ENCODE measurements around the gene CARD18.

The CARD18 gene, protein sequence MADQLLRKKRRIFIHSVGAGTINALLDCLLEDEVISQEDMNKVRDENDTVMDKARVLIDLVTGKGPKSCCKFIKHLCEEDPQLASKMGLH

GRCh38 chr11:105139669-105140068 lies at the start of gene CARD18:
CARD18 (minus strand) TSS chr11:105139769; CDS start chr11:105139726, 43 bp downstream.
- no peak for DNase-seq (ENCODE audit: insufficient read length, low spot score)
- FAIRE-seq, result no peak

DNA sequence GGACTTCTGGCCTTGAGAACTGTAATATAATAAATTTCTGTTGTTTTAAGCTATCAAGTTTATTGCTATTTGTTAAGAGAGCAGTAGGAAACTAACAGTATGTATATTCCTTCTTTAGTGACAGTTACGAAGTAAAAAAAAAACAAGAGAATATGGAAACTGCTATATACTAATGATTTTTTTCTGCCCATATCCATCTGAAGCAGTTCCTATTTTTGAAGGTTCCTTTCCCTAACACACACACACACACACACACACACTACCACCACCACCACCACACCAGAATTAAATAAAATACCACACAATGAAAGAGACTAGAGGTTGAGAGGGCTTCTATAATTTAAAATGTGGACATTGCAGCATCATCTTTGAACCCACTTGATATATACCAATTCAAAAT lies 44.4 kb upstream of the CARD18 start:
- DNase-seq (ENCODE audit: insufficient read length, low spot score), result no peak
- FAIRE-seq, result no peak

- no peak for FAIRE-seq
- DNase-seq (ENCODE audit: insufficient read length, low spot score), result no peak
These were observed 43.9 kb upstream of the CARD18 start for GRCh38 chr11:105183426-105183825.

GRCh38 chr11:105181521-105181920 lies 42.0 kb upstream of the CARD18 start:
- FAIRE-seq, result no peak
- DNase-seq (ENCODE audit: insufficient read length, low spot score), result no peak

- DNase-seq (ENCODE audit: insufficient read length, low spot score) (no peak), FAIRE-seq (no peak)
These were observed 41.5 kb upstream of the CARD18 start for GRCh38 chr11:105181100-105181499.

- DNase-seq (ENCODE audit: insufficient read length, low spot score) (no peak), FAIRE-seq (no peak)
These were observed 40.1 kb upstream of the CARD18 start for GRCh38 chr11:105179542-105180278.

- FAIRE-seq (no peak), DNase-seq (ENCODE audit: insufficient read length, low spot score) (no peak)
These were observed 38.1 kb upstream of the CARD18 start for GRCh38 chr11:105177658-105178057.

GRCh38 chr11:105168457-105168856 lies 28.9 kb upstream of the CARD18 start:
- DNase-seq (ENCODE audit: insufficient read length, low spot score) (no peak), FAIRE-seq (no peak)

- DNase-seq (ENCODE audit: insufficient read length, low spot score), result no peak
- FAIRE-seq, result no peak
These were observed 27.7 kb upstream of the CARD18 start for GRCh38 chr11:105167244-105167643.

DNA sequence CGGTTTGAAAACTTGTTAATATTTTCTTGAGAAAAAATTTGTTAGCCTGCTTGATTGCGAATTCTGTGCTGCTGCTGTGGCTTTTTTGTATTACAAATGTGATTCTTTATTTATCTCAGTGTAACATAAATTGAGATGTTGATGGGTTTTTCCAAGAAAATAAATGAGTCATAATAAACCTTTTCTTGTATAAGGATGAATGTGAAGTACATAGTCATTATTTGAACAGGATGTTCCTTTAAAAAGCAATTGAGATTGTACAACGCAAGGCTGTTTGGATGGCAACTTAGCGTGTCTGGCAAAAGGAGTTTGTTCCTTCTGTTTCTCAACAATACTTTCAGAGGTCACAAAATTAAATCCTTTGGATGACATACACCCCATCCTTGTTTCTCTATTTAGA lies 24.6 kb upstream of the CARD18 start:
- DNase-seq (ENCODE audit: insufficient read length, low spot score) (no peak), FAIRE-seq (no peak)

DNA sequence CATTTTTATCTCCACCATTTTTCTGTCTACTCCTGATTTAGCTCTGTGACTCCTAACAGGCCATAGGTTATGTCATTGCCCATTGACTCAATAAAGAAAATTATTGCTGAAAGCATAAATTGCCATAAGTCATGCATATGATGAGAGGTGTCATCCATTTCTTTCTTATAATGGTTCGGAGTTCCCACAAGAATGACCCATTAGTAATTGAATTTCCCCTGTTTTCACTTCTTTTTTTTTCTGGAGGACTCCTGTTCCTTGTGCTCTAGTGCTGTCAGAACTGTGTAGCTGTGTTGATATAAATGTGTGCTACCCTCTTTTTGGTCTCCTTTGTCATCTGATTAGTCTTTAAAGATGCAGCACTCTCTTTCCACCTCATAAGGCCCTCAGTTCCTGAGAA lies 22.9 kb upstream of the CARD18 start:
- FAIRE-seq (no peak), DNase-seq (ENCODE audit: insufficient read length, low spot score) (no peak)

DNA sequence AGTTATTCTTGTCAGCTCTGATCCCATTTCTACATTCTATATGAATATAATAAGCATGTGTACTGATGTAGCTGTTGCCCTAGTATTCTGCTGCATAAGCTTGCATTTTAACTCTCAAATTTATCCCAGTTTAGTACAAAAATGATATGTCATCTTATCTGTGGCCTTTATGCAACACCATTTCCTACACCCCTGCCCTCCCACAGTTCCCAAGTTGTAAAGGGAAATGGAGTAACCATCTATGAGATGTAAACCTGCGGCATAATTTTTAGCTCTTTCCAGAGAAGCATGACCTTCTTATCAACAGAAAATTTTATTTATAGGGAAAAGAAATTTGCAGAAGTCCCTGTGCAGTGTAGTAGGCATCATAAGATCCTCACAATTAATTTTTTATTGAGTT lies 18.9 kb upstream of the CARD18 start:
- DNase-seq (ENCODE audit: insufficient read length, low spot score), result no peak
- FAIRE-seq, result no peak

- DNase-seq (ENCODE audit: insufficient read length, low spot score) (no peak), FAIRE-seq (no peak)
These were observed 17.2 kb upstream of the CARD18 start for GRCh38 chr11:105156720-105157119.

GRCh38 chr11:105156231-105156630 lies 16.7 kb upstream of the CARD18 start:
- DNase-seq (ENCODE audit: insufficient read length, low spot score), result no peak
- FAIRE-seq, result no peak

GRCh38 chr11:105155679-105156078 lies 16.1 kb upstream of the CARD18 start:
- FAIRE-seq (no peak), DNase-seq (ENCODE audit: insufficient read length, low spot score) (no peak)

- FAIRE-seq, result no peak
- DNase-seq (ENCODE audit: insufficient read length, low spot score), result no peak
These were observed 13.8 kb upstream of the CARD18 start for GRCh38 chr11:105153392-105153791.

DNA sequence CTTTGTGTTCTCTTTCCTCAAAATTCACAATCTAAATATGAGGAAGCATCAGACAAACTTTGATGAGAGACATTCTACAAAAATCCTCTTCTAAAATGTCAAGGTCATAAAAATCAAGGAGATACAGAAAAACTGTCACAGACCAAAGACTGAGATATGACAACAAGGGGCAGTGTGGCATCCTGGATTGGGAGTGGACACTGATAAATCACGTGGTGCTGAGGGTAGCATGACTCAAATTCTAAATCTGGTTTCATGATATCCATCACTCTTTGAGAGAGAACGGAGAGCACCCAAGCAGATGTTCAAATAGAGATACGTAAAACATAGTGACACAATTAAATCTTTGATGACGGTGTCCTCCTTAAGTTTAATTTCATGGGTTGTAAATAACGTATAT lies 13.0 kb upstream of the CARD18 start:
- no peak for DNase-seq (ENCODE audit: insufficient read length, low spot score)
- FAIRE-seq, result no peak

DNA sequence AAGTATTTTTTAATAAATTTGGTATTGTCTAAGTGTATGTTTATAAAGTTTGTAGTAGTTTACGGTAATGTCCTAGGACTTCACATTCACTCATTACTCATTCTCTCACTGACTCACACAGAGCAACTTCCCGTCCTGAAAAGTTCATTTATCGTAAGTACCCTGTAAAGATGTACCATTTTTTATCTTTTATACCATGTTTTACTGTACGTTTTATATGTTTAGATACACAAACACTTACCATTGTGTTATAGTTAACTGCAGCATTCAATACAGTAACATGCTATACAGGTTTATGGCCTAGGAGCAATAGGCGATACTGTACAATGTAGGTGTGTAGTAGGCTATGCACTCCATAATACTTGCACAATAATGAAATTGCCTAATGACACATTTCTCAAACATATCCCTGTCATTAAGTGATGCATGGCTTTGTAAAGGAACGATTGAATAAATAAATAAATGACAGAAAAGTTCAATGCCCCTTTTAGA lies 12.5 kb upstream of the CARD18 start:
- no peak for FAIRE-seq
- no peak for DNase-seq (ENCODE audit: insufficient read length, low spot score)

- FAIRE-seq, result no peak
These were observed 9.9 kb upstream of the CARD18 start for GRCh38 chr11:105149477-105149876.

DNA sequence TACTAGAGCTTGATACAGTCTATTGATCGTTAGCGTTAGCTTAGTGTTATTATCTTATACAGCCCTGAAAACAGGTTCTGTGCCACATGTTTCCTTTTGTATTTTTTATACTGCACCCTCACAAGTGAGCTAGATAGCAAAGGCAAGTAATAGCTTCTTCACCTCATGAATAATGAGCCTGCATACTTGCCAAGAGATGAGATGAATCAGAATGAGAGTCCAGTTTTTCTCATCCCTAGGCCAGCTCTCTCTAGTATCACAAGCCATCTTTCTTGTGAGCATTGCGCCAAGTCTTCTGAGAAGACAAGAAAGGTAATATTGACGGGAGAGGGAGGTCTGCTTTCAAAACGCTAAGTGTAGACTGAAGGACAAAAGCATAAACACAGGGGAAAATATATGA lies 8.7 kb upstream of the CARD18 start:
- DNase-seq (ENCODE audit: insufficient read length, low spot score) (no peak), FAIRE-seq (no peak)

More at GRCh38 chr11:105149477-105149876, 9.9 kb upstream of the CARD18 start:
- DNase-seq (ENCODE audit: insufficient read length, low spot score), result no peak

- FAIRE-seq (no peak), DNase-seq (ENCODE audit: insufficient read length, low spot score) (no peak)
These were observed 5.3 kb upstream of the CARD18 start for GRCh38 chr11:105144887-105145286.

GRCh38 chr11:105142167-105142566 lies 2.6 kb upstream of the CARD18 start:
- FAIRE-seq (no peak), DNase-seq (ENCODE audit: insufficient read length, low spot score) (no peak)

GRCh38 chr11:105137286-105137685 lies 2.3 kb downstream of the CARD18 start:
- no peak for DNase-seq (ENCODE audit: insufficient read length, low spot score)
- FAIRE-seq, result no peak

Data from GM19239 (cell line).